ENCODE results near the gene CIDEC. TPM values are rescaled to one million over a fixed set of nuclear protein-coding genes. Genes with fewer than 3 reads are reported as not detected.

The CIDEC gene
- total and polyA plus RNA-seq, 9 of the 15 experiments (the other 6 are each of a cell fraction or from before 2014, with no cell fraction given) = not detected

GRCh38 chr3:9898467-9899241 lies 18.6 kb upstream of the CIDEC start (continued):
- TF ChIP-seq ZZZ3 (IDR thresholded peaks at IDR 0.05) = no peak
- no peak for TF ChIP-seq ZNF318 (IDR thresholded peaks at IDR 0.05; ENCODE audit: borderline replicate concordance in 1 of 2, low read depth in 1 of 2)
- TF ChIP-seq MTF1 (CRISPR knock-in tag; IDR thresholded peaks at IDR 0.05; ENCODE audit: borderline replicate concordance) = no peak
- TF ChIP-seq CREB1 (IDR thresholded peaks at IDR 0.05) = no peak
- TF ChIP-seq CREB1 (CRISPR knock-in tag; IDR thresholded peaks at IDR 0.05) = no peak
- no peak for TF ChIP-seq CCNT2 (IDR thresholded peaks at IDR 0.05; ENCODE audit: borderline replicate concordance, extremely low read depth, insufficient read length, low read depth, low read length)
- TF ChIP-seq MTA3 (IDR thresholded peaks at IDR 0.05; ENCODE audit: borderline replicate concordance) = no peak
- TF ChIP-seq ZFX (CRISPR knock-in tag; IDR thresholded peaks at IDR 0.05) = peak; percentile 42; the same call in 1 of the 2 replicates
- TF ChIP-seq PTBP1 (IDR thresholded peaks at IDR 0.05; ENCODE audit: low read depth, low read length) = no peak
- no peak for TF ChIP-seq SRSF3 (IDR thresholded peaks at IDR 0.05; ENCODE audit: insufficient read depth, low read length)
- no peak for TF ChIP-seq ZNF232 (CRISPR knock-in tag; IDR thresholded peaks at IDR 0.05)
- TF ChIP-seq CC2D1A (IDR thresholded peaks at IDR 0.05) = no peak
- no peak for TF ChIP-seq ZNF3 (CRISPR knock-in tag; IDR thresholded peaks at IDR 0.05)
- no peak for TF ChIP-seq CBX1 (IDR thresholded peaks at IDR 0.05; ENCODE audit: low read depth)
- no peak for TF ChIP-seq PRMT5 (CRISPR knock-in tag; IDR thresholded peaks at IDR 0.05)
- no peak for TF ChIP-seq GTF2E2 (tag; IDR thresholded peaks at IDR 0.05)
- no peak for TF ChIP-seq NBN (IDR thresholded peaks at IDR 0.05; ENCODE audit: low read depth)
- TF ChIP-seq RBM25 (IDR thresholded peaks at IDR 0.05; ENCODE audit: low read depth, low read length, severe bottlenecking) = peak; percentile 77
- TF ChIP-seq TCF15 (CRISPR knock-in tag; IDR thresholded peaks at IDR 0.05) = no peak
